Astrocyte of the spinal cord (primary cell): Measurements from ENCODE around the gene GPRIN1.

Experiments
- DNase-seq: peaks from one replicate; pipeline ENCODE4 v3.0.0; 2011; ENCODE audit warnings: low read depth, low spot score
- H3K4me3 ChIP-seq: 2 replicates; pipeline ENCODE4 v1.5.1; 2011; ENCODE audit warnings: low read depth, mild to moderate bottlenecking, low read length, moderate library complexity
- in situ Hi-C: cut with HindIII; loops from 2 replicates; pipeline ENCODE4 v1.10.0; 2017; ENCODE audit warnings: low sequenced_read_pairs
- TF ChIP-seq, protein P1 (sequence below): IDR thresholded peaks from 2 replicates; pipeline ENCODE4 v1.5.1; 2012; ENCODE audit warnings: low read depth, mild to moderate bottlenecking, low read length, inconsistent platforms

The GPRIN1 gene

DNA sequence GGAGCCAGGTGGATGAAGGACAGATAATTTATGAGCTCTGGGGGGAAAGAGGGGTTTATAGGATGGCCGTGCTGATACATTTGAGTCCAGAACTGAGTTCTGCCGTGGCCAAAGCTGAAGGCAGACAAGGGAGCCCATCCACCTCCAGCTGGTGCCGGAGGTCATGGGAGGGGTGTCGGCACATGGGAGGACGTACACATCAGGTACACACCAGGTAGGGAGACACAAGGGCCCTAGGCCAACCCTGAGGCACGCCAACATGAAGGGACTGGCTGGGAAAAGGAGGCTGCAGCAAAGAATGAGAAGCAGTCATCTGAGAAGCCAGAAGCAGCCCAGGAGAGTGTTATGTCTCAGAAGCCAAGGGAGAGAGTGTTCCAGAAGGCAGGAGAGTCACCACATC, 2.1 kb upstream of the GPRIN1 start:
- DNase-seq: no peak
- no peak overlapping the region for H3K4me3 ChIP-seq
- in situ Hi-C loops: no loop called here
- TF ChIP-seq, protein P1, sequence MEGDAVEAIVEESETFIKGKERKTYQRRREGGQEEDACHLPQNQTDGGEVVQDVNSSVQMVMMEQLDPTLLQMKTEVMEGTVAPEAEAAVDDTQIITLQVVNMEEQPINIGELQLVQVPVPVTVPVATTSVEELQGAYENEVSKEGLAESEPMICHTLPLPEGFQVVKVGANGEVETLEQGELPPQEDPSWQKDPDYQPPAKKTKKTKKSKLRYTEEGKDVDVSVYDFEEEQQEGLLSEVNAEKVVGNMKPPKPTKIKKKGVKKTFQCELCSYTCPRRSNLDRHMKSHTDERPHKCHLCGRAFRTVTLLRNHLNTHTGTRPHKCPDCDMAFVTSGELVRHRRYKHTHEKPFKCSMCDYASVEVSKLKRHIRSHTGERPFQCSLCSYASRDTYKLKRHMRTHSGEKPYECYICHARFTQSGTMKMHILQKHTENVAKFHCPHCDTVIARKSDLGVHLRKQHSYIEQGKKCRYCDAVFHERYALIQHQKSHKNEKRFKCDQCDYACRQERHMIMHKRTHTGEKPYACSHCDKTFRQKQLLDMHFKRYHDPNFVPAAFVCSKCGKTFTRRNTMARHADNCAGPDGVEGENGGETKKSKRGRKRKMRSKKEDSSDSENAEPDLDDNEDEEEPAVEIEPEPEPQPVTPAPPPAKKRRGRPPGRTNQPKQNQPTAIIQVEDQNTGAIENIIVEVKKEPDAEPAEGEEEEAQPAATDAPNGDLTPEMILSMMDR: no peak

DNA sequence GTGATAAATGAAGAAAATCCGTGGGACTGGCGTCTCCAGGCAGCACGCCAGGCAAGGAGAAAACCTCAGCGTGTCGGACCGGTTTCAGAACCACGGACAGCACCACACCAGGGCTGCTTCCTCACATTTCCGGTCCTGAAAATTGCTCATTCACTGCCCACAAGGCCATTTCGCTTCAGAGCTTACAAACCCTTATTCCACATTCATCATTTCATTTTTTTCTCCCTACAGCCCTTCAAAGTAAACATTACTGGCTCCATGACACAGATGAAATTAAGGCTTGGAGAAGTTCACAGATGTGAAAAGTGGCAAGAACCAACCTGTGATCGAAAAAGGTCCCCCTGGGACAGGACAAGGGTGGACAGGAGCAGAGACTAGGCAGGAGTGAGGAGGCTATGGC, 1.5 kb upstream of the GPRIN1 start:
- in situ Hi-C loops: no loop called here
- TF ChIP-seq, protein P1: no peak
- peak; percentile 84 for DNase-seq
- no peak overlapping the region for H3K4me3 ChIP-seq

DNA sequence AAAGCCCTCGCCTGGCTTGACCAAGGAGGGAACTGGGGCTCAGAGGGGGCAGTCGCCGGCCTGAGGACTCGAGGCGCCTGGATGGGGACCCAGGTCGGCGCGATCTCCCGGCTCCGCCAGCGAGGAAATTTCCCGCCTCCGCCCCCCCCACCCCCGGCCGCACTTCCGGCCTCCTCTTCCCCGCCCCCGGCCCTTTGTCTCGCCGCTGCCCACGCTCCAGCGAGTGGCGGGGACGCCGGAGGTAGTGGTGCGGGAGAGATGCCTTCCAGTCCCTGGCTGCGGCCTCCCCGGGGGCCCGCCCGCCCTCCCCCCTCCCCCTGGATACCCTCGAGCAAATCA, 448 bp upstream of the GPRIN1 start:
- in situ Hi-C loops: no loop called here
- TF ChIP-seq, protein P1: no peak
- peak overlapping the region; percentile 47 for H3K4me3 ChIP-seq
- DNase-seq: no peak

DNA sequence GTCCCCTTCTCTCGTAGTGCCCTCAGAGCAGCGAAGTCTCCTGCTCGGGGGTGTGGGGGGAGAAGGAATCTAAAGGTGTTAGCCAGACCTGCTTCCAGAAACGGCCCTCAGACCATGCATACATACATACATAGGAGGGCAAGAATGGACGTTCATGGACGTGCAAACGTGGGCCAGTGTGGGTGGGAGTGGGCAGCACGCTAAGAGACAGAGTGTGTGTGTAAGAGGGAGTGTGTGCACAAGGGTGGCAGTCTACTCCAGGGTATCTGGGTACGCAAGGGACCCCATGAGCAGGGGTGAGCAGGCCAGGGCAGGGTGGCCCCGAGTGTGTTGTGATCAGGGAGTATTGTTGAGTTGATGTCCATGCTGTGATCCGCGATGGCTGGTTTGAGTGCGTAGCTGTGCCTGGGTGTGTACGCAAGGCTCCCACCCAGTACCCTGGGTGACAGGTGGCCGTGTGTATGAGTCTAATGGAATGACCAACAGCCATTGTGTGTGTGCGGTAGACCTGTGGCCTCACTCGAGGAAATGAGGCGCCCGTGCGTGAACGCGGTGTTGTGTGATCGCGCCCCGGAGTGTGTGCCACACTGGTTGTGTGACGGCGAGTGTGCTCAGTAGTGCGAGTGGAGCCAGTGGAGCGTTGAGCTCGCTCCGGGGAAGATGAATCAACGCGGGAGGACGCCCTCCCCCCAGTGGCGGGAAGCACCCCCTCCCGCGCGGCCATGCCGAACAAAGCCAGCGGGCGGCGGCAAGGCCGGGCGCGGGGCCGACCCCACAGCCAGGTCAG, 826 bp downstream of the GPRIN1 start:
- DNase-seq: no peak
- in situ Hi-C loops: no loop called here
- peak overlapping the region; percentile 45 for H3K4me3 ChIP-seq
- TF ChIP-seq, protein P1: no peak

DNA sequence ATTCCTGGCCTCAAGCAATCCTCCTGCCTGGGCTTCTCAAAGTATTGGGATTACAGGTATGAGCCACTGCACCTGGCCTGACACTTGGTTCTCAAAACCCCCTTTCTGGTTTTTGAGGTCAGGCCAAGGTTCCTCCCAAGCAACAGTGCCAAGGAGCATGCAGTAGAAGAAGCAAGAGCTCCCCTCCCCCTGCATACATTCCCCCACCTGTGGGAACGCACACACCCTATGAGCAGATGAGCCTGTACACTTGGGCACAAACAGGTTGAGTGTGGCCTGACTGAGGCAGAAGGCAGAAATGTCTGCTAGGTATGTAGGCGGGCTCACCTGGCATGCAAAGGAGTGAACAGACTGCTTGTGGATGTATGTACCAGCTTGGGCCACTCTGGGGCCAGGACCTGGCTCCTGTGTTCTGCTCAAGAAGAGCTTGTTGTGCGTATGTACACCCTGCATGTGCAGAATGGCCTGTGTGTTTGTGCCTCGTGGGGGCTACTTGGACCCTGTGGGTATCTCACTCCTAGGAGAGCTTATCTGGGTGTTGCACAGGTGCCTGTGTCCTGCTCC, 1.7 kb downstream of the GPRIN1 start:
- TF ChIP-seq, protein P1: no peak
- in situ Hi-C loops: no loop called here
- DNase-seq: no peak
- H3K4me3 ChIP-seq: no peak overlapping the region

DNA sequence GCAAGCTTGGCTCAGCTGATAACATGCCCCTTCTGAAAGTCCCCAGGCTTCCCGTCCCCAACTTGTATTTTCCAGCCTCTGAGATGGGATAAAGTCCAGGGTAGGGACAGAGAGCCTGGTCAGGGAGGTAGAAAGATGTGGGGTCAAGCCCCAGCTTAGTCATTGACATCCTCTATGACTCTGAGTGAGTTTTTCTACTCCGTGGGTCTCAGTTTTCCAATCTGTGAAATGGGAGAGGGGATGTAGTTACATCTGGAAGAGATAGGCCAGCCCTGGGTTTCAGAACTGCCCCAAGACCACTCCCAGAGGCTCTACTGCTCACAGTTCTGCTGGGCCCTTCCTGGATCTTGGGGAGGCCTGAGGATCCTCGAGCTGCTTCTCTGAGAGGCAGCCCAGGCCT, 3.1 kb downstream of the GPRIN1 start:
- in situ Hi-C loops: no loop called here
- TF ChIP-seq, protein P1: no peak
- no peak overlapping the region for H3K4me3 ChIP-seq
- no peak for DNase-seq
